Ectodermal cell (in vitro differentiated cells): ENCODE data around the gene TCEA3.

Experiments
- H3K27ac ChIP-seq: 2 replicates; pipeline ENCODE4 v1.7.0; 2013; ENCODE audit warnings: mild to moderate bottlenecking, low read depth, low read length; ENCODE audit not compliant: insufficient read depth, poor library complexity, severe bottlenecking
- H3K27me3 ChIP-seq: 2 replicates; pipeline ENCODE4 v1.7.0; 2013; ENCODE audit warnings: mild to moderate bottlenecking, low read length; ENCODE audit not compliant: insufficient read depth, control insufficient read depth, poor library complexity, severe bottlenecking
- H3K36me3 ChIP-seq: one replicate; pipeline ENCODE4 v1.7.0; 2013; ENCODE audit warnings: low read length; ENCODE audit not compliant: control insufficient read depth, insufficient read depth
- H3K4me1 ChIP-seq: one replicate; pipeline ENCODE4 v1.7.0; 2013; ENCODE audit warnings: low read length; ENCODE audit not compliant: control insufficient read depth, insufficient read depth
- H3K4me3 ChIP-seq: 2 replicates; pipeline ENCODE4 v1.7.0; 2013; ENCODE audit warnings: low read depth, low read length, control low read depth; ENCODE audit not compliant: insufficient read depth
- H3K9me3 ChIP-seq: 2 replicates; pipeline ENCODE4 v1.7.0; 2013; ENCODE audit warnings: mild to moderate bottlenecking, low read length, moderate library complexity; ENCODE audit not compliant: control insufficient read depth
- WGBS, 2 experiments: methylation state at CpG; one replicate each; pipeline ENCODE4 v1.1.7; 2013; ENCODE audit warnings: missing lambda C conversion rate in 2 of 2; 5-methylcytosine and 5-hydroxymethylcytosine counted together

Gene TCEA3

GRCh38 chr1:23370330-23370708 is 54.2 kb downstream of the TCEA3 start:
- Histone ChIP-seq H3K9me3 (no peaks in the 10 kb centered on the region), H3K27me3 (peaks cover 17% of the 10 kb centered on the region), H3K4me1 (peaks cover 36% of the 10 kb centered on the region), H3K27ac (peak overlapping the region; percentile 86), H3K36me3 (no peaks in the 10 kb centered on the region), H3K4me3 (peak overlapping the region; percentile 58)
- WGBS, 2 experiments, result 57 to 68% methylated on average over 5 of the region's 5 CpGs

DNA sequence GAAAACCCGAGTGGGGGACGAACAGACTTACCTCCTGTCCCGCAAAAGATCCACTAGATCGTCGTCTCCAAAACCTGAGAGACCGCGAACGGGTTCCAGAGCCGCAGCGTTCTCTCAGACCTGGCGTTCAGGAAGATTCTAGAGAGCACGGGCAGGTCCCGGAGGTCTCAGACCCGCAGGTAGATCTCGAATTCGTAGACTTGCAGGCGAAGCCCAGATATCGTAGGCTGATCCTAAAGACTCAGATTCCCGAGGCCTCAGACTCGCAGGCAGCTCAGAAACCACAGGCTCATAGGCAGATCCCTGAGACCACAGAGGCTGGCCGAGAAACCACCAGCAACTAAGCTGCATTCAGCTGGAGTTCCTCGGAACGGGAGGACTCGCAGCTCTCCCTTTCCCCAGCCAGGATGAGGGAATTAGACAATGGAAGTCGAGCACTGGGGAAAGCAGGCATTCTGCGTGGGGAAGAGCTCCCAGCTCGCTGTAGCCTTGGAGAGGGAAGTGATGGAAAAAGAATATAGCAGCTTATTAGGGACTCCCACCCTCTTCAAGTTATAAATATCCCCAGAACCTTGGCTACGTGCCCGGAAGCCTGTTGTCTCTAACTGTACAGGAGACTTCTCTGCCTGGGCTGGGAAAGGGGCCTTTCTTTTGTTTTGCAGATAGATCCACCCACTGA is 55.1 kb downstream of the TCEA3 start, which contains the start of gene ZNF436:
ZNF436 (minus strand) TSS at position 502 of the 679 bp plus-strand sequence. CDS start 1,831 bp downstream, outside the sequence.
- Histone ChIP-seq H3K4me3 (peak within 1 kb of the TSS; percentile 58), H3K9me3 (no peaks in the 10 kb centered on the region), H3K4me1 (peaks cover 36% of the 10 kb centered on the region), H3K27me3 (peaks cover 17% of the 10 kb centered on the region), H3K27ac (peak within 1 kb of the TSS; percentile 95), H3K36me3 (no peaks in the 10 kb centered on the region)
- WGBS, 2 experiments, result 7 to 10% methylated on average over 28 to 29 of the region's 29 CpGs

- Histone ChIP-seq H3K27me3 (peaks cover 15% of the 10 kb centered on the region), H3K4me3 (peak overlapping the region; percentile 58), H3K9me3 (no peaks in the 10 kb centered on the region), H3K36me3 (no peaks in the 10 kb centered on the region), H3K27ac (peak overlapping the region; percentile 95), H3K4me1 (peaks cover 35% of the 10 kb centered on the region)
- WGBS, 2 experiments, result 0% methylated on average over 61 of the region's 61 CpGs
Observed at GRCh38 chr1:23368562-23369334, 55.8 kb downstream of the TCEA3 start.

- Histone ChIP-seq H3K36me3 (peaks cover 3% of the 10 kb centered on the region), H3K27ac (peak overlapping the region; percentile 95), H3K4me3 (peak overlapping the region; percentile 58), H3K4me1 (peaks cover 30% of the 10 kb centered on the region), H3K27me3 (peaks cover 7% of the 10 kb centered on the region), H3K9me3 (no peaks in the 10 kb centered on the region)
- 6 to 7% methylated on average over 41 of the region's 41 CpGs for WGBS, 2 experiments
Observed at GRCh38 chr1:23367791-23368561, 56.6 kb downstream of the TCEA3 start.

- Histone ChIP-seq H3K9me3 (peaks cover 2% of the 10 kb centered on the region), H3K4me1 (peaks cover 24% of the 10 kb centered on the region), H3K27ac (peak overlapping the region; percentile 41), H3K27me3 (peaks cover 2% of the 10 kb centered on the region), H3K36me3 (peaks cover 8% of the 10 kb centered on the region), H3K4me3 (peak overlapping the region; percentile 58)
- WGBS, 2 experiments, result 79 to 86% methylated on average over 9 of the region's 9 CpGs
Observed at GRCh38 chr1:23367451-23367790, 57.1 kb downstream of the TCEA3 start.

- Histone ChIP-seq H3K9me3 (peaks cover 6% of the 10 kb centered on the region), H3K36me3 (peaks cover 17% of the 10 kb centered on the region), H3K27me3 (peaks cover under 1% of the 10 kb centered on the region), H3K4me3 (no peak overlapping the region), H3K4me1 (peaks cover 16% of the 10 kb centered on the region), H3K27ac (no peak overlapping the region)
- 85 to 88% methylated on average over 5 of the region's 5 CpGs for WGBS, 2 experiments
Observed at GRCh38 chr1:23366598-23366997, 58.0 kb downstream of the TCEA3 start.

DNA sequence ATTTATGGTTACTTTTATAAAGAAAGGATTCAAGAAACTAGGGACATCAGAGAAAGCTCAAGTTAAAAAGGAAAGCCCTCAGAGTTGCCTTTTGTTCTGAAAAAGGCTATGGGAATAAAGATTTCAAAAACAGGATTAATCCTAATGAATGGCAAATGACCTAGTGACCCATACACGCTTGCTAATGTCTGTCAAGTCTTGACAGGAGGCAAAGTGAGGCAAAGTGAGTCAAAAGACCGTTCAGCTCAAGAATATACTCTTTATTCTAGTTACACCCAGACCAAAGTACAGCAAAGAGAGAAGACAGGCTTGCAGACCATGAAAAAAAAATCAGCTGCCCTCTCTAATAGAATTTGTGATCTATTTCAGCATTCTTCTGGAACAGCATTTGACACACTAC is 58.4 kb downstream of the TCEA3 start:
- Histone ChIP-seq H3K4me3 (no peak overlapping the region), H3K4me1 (peaks cover 12% of the 10 kb centered on the region), H3K36me3 (peaks cover 21% of the 10 kb centered on the region), H3K27me3 (peaks cover 5% of the 10 kb centered on the region), H3K27ac (no peak overlapping the region), H3K9me3 (peaks cover 6% of the 10 kb centered on the region)
- WGBS, 2 experiments, result 62 to 66% methylated on average over 2 of the region's 2 CpGs

- H3K27me3 ChIP-seq, result peaks cover 37% of the 10 kb centered on the region
- no peak overlapping the region for H3K27ac ChIP-seq
- H3K36me3 ChIP-seq, result peaks cover 27% of the 10 kb centered on the region
- H3K4me1 ChIP-seq, result no peaks in the 10 kb centered on the region
- peaks cover 6% of the 10 kb centered on the region for H3K9me3 ChIP-seq
- H3K4me3 ChIP-seq, result no peak overlapping the region
- WGBS, 2 experiments, result 96% methylated on average over 11 to 13 of the region's 13 CpGs
Observed at GRCh38 chr1:23362218-23362713, 62.3 kb downstream of the TCEA3 start.

DNA sequence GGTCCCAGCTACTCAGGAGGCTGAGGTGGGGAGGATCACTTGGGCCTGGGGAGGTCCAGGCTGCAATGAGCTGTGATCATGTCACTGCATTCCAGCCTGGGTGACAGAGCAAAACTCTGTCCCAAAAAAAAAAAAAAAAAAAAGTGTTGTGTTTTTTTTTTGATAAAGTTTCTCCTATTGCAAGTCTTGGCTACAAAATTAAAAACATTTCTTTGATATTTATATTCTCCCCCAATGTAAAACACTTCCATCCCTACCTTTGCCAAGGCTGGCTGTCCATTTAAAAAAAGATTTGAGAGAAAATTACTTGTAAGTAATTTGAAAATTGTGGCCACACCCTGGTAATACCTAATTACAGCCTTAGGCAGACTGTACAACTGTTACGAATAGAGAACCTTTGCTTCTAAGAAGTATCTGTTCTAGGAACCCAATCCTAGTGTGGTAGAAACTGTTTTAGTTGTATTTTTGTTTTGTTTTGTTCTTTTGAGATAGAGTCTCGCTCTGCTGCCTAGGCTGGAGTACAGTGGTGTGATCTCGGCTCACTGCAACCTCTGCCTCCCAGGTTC is 66.2 kb downstream of the TCEA3 start:
- Histone ChIP-seq H3K4me3 (no peak overlapping the region), H3K36me3 (peaks cover 27% of the 10 kb centered on the region), H3K9me3 (peaks cover 6% of the 10 kb centered on the region), H3K27me3 (peaks cover 74% of the 10 kb centered on the region), H3K27ac (no peak overlapping the region), H3K4me1 (peaks cover 11% of the 10 kb centered on the region)
- WGBS, 2 experiments, result 93 to 98% methylated on average over 3 of the region's 3 CpGs
